ENCODE results near the gene ANKMY2.

ANKMY2 gene

GRCh38 chr7:16571941-16572340 is 73.6 kb downstream of the ANKMY2 start:
- TF ChIP-seq CTCF (IDR thresholded peaks at IDR 0.05) (no peak), ZFX (IDR thresholded peaks at IDR 0.05; ENCODE audit: borderline replicate concordance) (no peak)
- no peak overlapping the region for H3K27ac ChIP-seq

- no peak overlapping the region for H3K27ac ChIP-seq
- TF ChIP-seq ZFX (IDR thresholded peaks at IDR 0.05; ENCODE audit: borderline replicate concordance): no peak
- peak; percentile 96 for TF ChIP-seq CTCF (IDR thresholded peaks at IDR 0.05)
Observed at GRCh38 chr7:16564909-16565426, 80.6 kb downstream of the ANKMY2 start.

GRCh38 chr7:16564023-16564380 is 81.6 kb downstream of the ANKMY2 start:
- no peak overlapping the region for H3K27ac ChIP-seq
- no peak for TF ChIP-seq ZFX (IDR thresholded peaks at IDR 0.05; ENCODE audit: borderline replicate concordance)
- no peak for TF ChIP-seq CTCF (IDR thresholded peaks at IDR 0.05)

GRCh38 chr7:16563281-16564022 is 82.1 kb downstream of the ANKMY2 start:
- H3K27ac ChIP-seq: no peak overlapping the region
- TF ChIP-seq CTCF (IDR thresholded peaks at IDR 0.05) (no peak), ZFX (IDR thresholded peaks at IDR 0.05; ENCODE audit: borderline replicate concordance) (no peak)

GRCh38 chr7:16562456-16563220 is 82.9 kb downstream of the ANKMY2 start:
- no peak overlapping the region for H3K27ac ChIP-seq
- TF ChIP-seq CTCF (IDR thresholded peaks at IDR 0.05) (no peak), ZFX (IDR thresholded peaks at IDR 0.05; ENCODE audit: borderline replicate concordance) (no peak)

GRCh38 chr7:16561943-16562342 is 83.6 kb downstream of the ANKMY2 start:
- no peak overlapping the region for H3K27ac ChIP-seq
- no peak for TF ChIP-seq CTCF (IDR thresholded peaks at IDR 0.05)
- no peak for TF ChIP-seq ZFX (IDR thresholded peaks at IDR 0.05; ENCODE audit: borderline replicate concordance)
